ENCODE results near the gene WNT5A. TPM values are rescaled to one million over a fixed set of nuclear protein-coding genes. Genes with fewer than 3 reads are reported as not detected.

Gene WNT5A
- total RNA-seq = 10.6 TPM
- polyA plus RNA-seq (ENCODE audit: insufficient read depth in 1 of 8, insufficient read length in 8 of 8, low replicate concordance in 1 of 8) = 10 to 100 TPM in 7 of 8 donors, 1 to 10 TPM in 1; 10.0 to 22.7 (median 14.2) TPM
- long read RNA-seq, donor 1, full-length matches to known transcripts = 1 of 8 reads
- long read RNA-seq, donor 1, partial matches to known transcripts = 7 of 8 reads
- long read RNA-seq, donor 1, other reads (novel, unspliced or antisense) = 0 of 8 reads
- long read RNA-seq, donor 2 = 0 reads
- long read RNA-seq, donor 3, full-length matches to known transcripts = 5 of 5 reads
- long read RNA-seq, donor 3, partial matches to known transcripts = 0 of 5 reads
- long read RNA-seq, donor 3, other reads (novel, unspliced or antisense) = 0 of 5 reads
- long read RNA-seq, donor 4 = 0 reads
- long read RNA-seq, donor 5, full-length matches to known transcripts = 4 of 4 reads
- long read RNA-seq, donor 5, partial matches to known transcripts = 0 of 4 reads
- long read RNA-seq, donor 5, other reads (novel, unspliced or antisense) = 0 of 4 reads
- long read RNA-seq, donor 6, full-length matches to known transcripts = 2 of 2 reads
- long read RNA-seq, donor 6, partial matches to known transcripts = 0 of 2 reads
- long read RNA-seq, donor 6, other reads (novel, unspliced or antisense) = 0 of 2 reads
- long read RNA-seq, donor 7, full-length matches to known transcripts = 1 of 1 reads
- long read RNA-seq, donor 7, partial matches to known transcripts = 0 of 1 reads
- long read RNA-seq, donor 7, other reads (novel, unspliced or antisense) = 0 of 1 reads
- long read RNA-seq, donor 8 = 0 reads
- long read RNA-seq, donor 9 = 0 reads
- long read RNA-seq, donor 10, partial matches to known transcripts = 0 of 1 reads
- long read RNA-seq, donor 10, other reads (novel, unspliced or antisense) = 0 of 1 reads
- long read RNA-seq, donor 11, full-length matches to known transcripts = 2 of 2 reads
- long read RNA-seq, donor 11, partial matches to known transcripts = 0 of 2 reads
- long read RNA-seq, donor 11, other reads (novel, unspliced or antisense) = 0 of 2 reads

DNA sequence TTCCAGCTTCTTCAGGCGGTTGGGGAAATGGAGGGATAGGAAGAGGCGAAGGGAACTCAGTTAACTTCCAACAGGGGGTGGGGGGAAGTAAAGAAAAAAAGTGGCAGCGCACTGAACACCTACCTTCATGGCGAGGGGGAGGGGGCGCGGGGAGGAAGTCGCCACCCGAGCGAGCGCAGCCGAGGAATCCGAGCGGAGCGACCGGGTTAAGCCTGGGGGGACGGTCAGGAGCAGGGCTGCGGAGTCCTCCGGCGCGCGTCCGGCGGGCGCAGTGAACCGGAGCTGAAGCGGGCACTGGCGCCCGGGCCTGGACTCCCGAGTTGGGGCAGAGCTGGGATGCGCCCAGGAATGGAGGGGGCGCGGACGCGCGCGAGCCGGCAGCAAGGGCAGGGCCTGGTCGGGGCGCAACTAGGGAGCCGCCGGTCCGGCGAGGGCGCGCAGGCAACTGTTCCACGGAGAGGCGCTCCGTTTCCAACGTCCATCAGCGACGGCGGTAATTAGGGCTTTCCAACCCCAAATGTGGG lies at the start of gene WNT5A:
TSS of gene WNT5A (minus strand) at position 450 of the 524 bp plus-strand sequence. CDS start at position 129, 321 bp downstream.
- no peaks in the 10 kb centered on the region for H3K36me3 ChIP-seq (ENCODE audit: control insufficient read depth, insufficient read depth, low read length)
- H3K27me3 ChIP-seq (ENCODE audit: control insufficient read depth, insufficient read depth, low read length) = peaks cover 73% of the 10 kb centered on the region
- H3K4me3 ChIP-seq (ENCODE audit: low read length) = peak within 1 kb of the TSS; percentile 80
- WGBS (ENCODE audit: insufficient coverage) = 0% methylated on average over 39 of the region's 52 CpGs
- H3K4me1 ChIP-seq (ENCODE audit: control insufficient read depth, insufficient read depth, low read length) = peaks cover 41% of the 10 kb centered on the region
- H3K27ac ChIP-seq (ENCODE audit: low read length) = peak within 1 kb of the TSS; percentile 70
- DNase-seq = no peak
- no peaks in the 10 kb centered on the region for H3K9me3 ChIP-seq (replicated peaks; ENCODE audit: control insufficient read depth, low read depth, low read length)

DNA sequence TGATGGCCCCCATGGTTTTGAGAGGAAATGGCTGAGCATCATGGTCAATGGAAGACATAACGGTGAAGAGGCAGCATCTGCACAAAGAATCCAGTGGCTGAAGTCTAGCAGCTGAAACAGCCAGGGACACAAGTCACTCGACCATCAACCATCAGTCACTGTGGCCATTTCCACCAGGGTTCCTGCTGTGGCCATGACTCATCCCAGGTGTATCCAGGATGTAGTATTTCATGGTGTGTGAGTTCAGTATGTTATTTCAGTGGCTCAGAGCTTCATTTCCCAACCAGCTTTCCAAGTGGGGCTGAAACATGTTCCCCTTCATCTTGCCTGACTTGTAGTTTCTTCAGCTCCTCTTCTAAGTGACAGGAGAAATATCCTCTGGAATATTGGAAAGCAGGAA lies 47.8 kb upstream of the WNT5A start:
- 100% methylated on average over 1 of the region's 2 CpGs for WGBS (ENCODE audit: insufficient coverage)
- H3K4me3 ChIP-seq (ENCODE audit: low read length) = no peak overlapping the region

DNA sequence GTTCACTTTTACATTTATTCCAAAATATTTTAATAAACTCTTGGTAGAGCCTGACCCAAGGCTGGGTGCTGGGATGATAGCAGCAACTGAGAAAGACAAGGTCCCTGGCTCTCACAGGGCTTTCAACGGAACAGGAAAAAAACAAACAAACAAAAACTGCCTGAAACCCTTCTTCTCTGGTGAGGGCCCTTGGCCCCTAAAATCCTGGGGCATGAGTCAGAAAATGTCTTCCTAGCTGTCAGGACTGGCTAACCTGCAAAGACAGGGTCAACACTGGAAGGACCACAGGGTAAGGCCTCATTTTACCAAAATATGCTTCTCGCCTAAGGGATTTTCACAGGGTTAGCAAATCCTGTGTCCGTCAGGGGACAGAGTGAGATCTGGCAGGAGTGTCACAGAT lies 45.7 kb upstream of the WNT5A start:
- Histone ChIP-seq H3K27me3 (ENCODE audit: control insufficient read depth, insufficient read depth, low read length) (no peaks in the 10 kb centered on the region), H3K4me1 (ENCODE audit: control insufficient read depth, insufficient read depth, low read length) (no peaks in the 10 kb centered on the region), H3K4me3 (ENCODE audit: low read length) (no peak overlapping the region), H3K27ac (ENCODE audit: low read length) (no peak overlapping the region), H3K9me3 (replicated peaks; ENCODE audit: control insufficient read depth, low read depth, low read length) (no peaks in the 10 kb centered on the region), H3K36me3 (ENCODE audit: control insufficient read depth, insufficient read depth, low read length) (no peaks in the 10 kb centered on the region)
- DNase-seq = no peak
- 100% methylated on average over 2 of the region's 3 CpGs for WGBS (ENCODE audit: insufficient coverage)

More for the DNA sequence above, 47.8 kb upstream of the WNT5A start:
- no peaks in the 10 kb centered on the region for H3K36me3 ChIP-seq (ENCODE audit: control insufficient read depth, insufficient read depth, low read length)
- no peaks in the 10 kb centered on the region for H3K27me3 ChIP-seq (ENCODE audit: control insufficient read depth, insufficient read depth, low read length)
- H3K27ac ChIP-seq (ENCODE audit: low read length) = no peak overlapping the region
- H3K4me1 ChIP-seq (ENCODE audit: control insufficient read depth, insufficient read depth, low read length) = no peaks in the 10 kb centered on the region
- DNase-seq = no peak
- no peaks in the 10 kb centered on the region for H3K9me3 ChIP-seq (replicated peaks; ENCODE audit: control insufficient read depth, low read depth, low read length)

GRCh38 chr3:55531321-55531720 lies 44.2 kb upstream of the WNT5A start:
- Histone ChIP-seq H3K4me1 (ENCODE audit: control insufficient read depth, insufficient read depth, low read length) (peaks cover 6% of the 10 kb centered on the region), H3K4me3 (ENCODE audit: low read length) (no peak overlapping the region), H3K27ac (ENCODE audit: low read length) (no peak overlapping the region), H3K36me3 (ENCODE audit: control insufficient read depth, insufficient read depth, low read length) (no peaks in the 10 kb centered on the region), H3K27me3 (ENCODE audit: control insufficient read depth, insufficient read depth, low read length) (no peaks in the 10 kb centered on the region), H3K9me3 (replicated peaks; ENCODE audit: control insufficient read depth, low read depth, low read length) (no peaks in the 10 kb centered on the region)
- DNase-seq = no peak
- WGBS (ENCODE audit: insufficient coverage) = 20% methylated on average over 1 of the region's 1 CpG

DNA sequence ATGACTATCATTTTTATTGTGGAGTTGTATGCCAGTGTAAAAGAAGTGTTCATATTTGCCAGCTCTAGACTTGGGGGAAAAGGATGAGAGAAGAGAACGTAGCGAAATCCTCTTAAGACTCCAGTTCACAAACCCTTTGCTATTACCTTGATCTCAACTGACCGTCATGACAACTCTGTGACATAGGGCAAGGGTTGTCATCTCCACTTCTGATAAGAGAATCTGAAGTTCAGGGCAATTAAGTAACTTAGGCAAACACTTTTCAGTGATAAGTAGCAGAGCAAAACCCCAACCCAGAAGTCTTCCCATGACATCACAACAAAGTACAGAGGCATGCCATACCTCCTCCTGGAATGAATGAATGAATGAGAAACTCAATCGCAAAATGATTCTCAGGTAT lies 40.3 kb upstream of the WNT5A start:
- Histone ChIP-seq H3K4me1 (ENCODE audit: control insufficient read depth, insufficient read depth, low read length) (peaks cover 14% of the 10 kb centered on the region), H3K27me3 (ENCODE audit: control insufficient read depth, insufficient read depth, low read length) (no peaks in the 10 kb centered on the region), H3K36me3 (ENCODE audit: control insufficient read depth, insufficient read depth, low read length) (no peaks in the 10 kb centered on the region), H3K4me3 (ENCODE audit: low read length) (no peak overlapping the region), H3K9me3 (replicated peaks; ENCODE audit: control insufficient read depth, low read depth, low read length) (no peaks in the 10 kb centered on the region), H3K27ac (ENCODE audit: low read length) (no peak overlapping the region)
- no CpG with 5 or more reads among the region's 4 CpGs for WGBS (ENCODE audit: insufficient coverage)
- DNase-seq = no peak

- no peak overlapping the region for H3K4me3 ChIP-seq (ENCODE audit: low read length)
- peak; percentile 80 for DNase-seq
- H3K36me3 ChIP-seq (ENCODE audit: control insufficient read depth, insufficient read depth, low read length) = no peaks in the 10 kb centered on the region
- no peaks in the 10 kb centered on the region for H3K27me3 ChIP-seq (ENCODE audit: control insufficient read depth, insufficient read depth, low read length)
- H3K4me1 ChIP-seq (ENCODE audit: control insufficient read depth, insufficient read depth, low read length) = peaks cover 17% of the 10 kb centered on the region
- no peaks in the 10 kb centered on the region for H3K9me3 ChIP-seq (replicated peaks; ENCODE audit: control insufficient read depth, low read depth, low read length)
- no peak overlapping the region for H3K27ac ChIP-seq (ENCODE audit: low read length)
- 53% methylated on average over 10 of the region's 10 CpGs for WGBS (ENCODE audit: insufficient coverage)
Observed at GRCh38 chr3:55526332-55527030, 39.4 kb upstream of the WNT5A start.

DNA sequence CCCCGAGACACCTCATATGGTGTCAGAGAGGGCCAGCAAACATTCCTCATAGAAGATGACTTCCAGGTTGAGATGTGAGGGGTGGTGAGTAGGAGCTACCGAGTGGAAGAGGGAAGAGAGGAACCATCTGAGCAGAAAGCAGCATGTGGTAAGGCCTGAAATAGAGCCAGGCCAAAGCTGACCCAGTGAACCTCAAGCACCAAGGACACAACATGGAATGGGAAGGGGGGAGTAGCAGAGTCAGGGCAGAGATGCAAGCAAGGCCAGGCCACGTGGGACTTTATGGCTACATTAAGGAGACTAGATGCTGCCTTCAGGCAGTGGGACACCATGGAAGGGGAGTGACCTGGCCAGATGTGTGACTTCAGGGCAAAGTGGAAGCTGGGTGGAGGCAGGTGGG lies 38.3 kb upstream of the WNT5A start:
- DNase-seq = no peak
- Histone ChIP-seq H3K27ac (ENCODE audit: low read length) (no peak overlapping the region), H3K27me3 (ENCODE audit: control insufficient read depth, insufficient read depth, low read length) (no peaks in the 10 kb centered on the region), H3K4me1 (ENCODE audit: control insufficient read depth, insufficient read depth, low read length) (peaks cover 18% of the 10 kb centered on the region), H3K36me3 (ENCODE audit: control insufficient read depth, insufficient read depth, low read length) (no peaks in the 10 kb centered on the region), H3K9me3 (replicated peaks; ENCODE audit: control insufficient read depth, low read depth, low read length) (no peaks in the 10 kb centered on the region), H3K4me3 (ENCODE audit: low read length) (no peak overlapping the region)
- WGBS (ENCODE audit: insufficient coverage) = 94% methylated on average over 3 of the region's 3 CpGs

- Histone ChIP-seq H3K4me3 (ENCODE audit: low read length) (no peak overlapping the region), H3K27ac (ENCODE audit: low read length) (no peak overlapping the region), H3K36me3 (ENCODE audit: control insufficient read depth, insufficient read depth, low read length) (no peaks in the 10 kb centered on the region), H3K27me3 (ENCODE audit: control insufficient read depth, insufficient read depth, low read length) (no peaks in the 10 kb centered on the region), H3K4me1 (ENCODE audit: control insufficient read depth, insufficient read depth, low read length) (peaks cover 18% of the 10 kb centered on the region), H3K9me3 (replicated peaks; ENCODE audit: control insufficient read depth, low read depth, low read length) (no peaks in the 10 kb centered on the region)
- peak; percentile 85 for DNase-seq
- 40% methylated on average over 1 of the region's 4 CpGs for WGBS (ENCODE audit: insufficient coverage)
Observed at GRCh38 chr3:55524565-55525244, 37.6 kb upstream of the WNT5A start.

DNA sequence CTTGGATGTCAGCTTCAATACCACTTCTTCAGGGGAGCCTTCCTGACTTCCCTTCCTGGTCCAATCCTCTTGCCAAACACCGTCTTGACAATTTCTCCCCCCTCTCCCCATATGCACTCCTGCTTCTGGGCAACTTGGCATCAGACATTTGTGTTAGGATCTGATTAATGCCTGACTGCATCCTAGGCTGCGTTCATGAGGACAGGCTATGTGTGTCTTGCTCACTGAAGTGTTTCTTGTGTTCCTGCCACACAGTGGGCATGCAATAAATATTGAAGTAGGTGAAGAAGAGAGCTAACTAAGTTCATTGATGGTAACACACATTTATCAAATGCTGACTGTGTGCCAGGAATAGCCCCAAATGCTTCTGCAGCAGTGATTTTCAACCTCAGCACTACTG lies 36.4 kb upstream of the WNT5A start:
- Histone ChIP-seq H3K27ac (ENCODE audit: low read length) (no peak overlapping the region), H3K4me3 (ENCODE audit: low read length) (no peak overlapping the region), H3K9me3 (replicated peaks; ENCODE audit: control insufficient read depth, low read depth, low read length) (no peaks in the 10 kb centered on the region), H3K4me1 (ENCODE audit: control insufficient read depth, insufficient read depth, low read length) (peaks cover 18% of the 10 kb centered on the region), H3K27me3 (ENCODE audit: control insufficient read depth, insufficient read depth, low read length) (no peaks in the 10 kb centered on the region), H3K36me3 (ENCODE audit: control insufficient read depth, insufficient read depth, low read length) (no peaks in the 10 kb centered on the region)
- no CpG with 5 or more reads among the region's 2 CpGs for WGBS (ENCODE audit: insufficient coverage)
- DNase-seq = no peak
